K562 (cell line): ENCODE measurements around the gene TMEM234. TPM values are rescaled to one million over a fixed set of nuclear protein-coding genes. Genes with fewer than 3 reads are reported as not detected.

Experiments used
- ATAC-seq: fragments of 200-7000 bp; cut with Tn5 transposase; 3 replicates; pipeline ENCODE4 v1.9.1; 2020; ENCODE audit warnings: moderate library complexity
- BruUV-seq: library from RNA; stranded (reverse); fragments of 400-500 nt; replicated peaks from 2 replicates; lab custom pipeline; 2021; lab: Mats Ljungman, UMichigan
- CTCF ChIA-PET: fragments of 300-600 bp; formaldehyde crosslinking; extraction: SDS; loops from one replicate; lab custom pipeline; 2021; ENCODE audit warnings: low intra/inter-chr PET ratio; lab: Yijun Ruan, JAX
- POLR2A ChIA-PET: fragments of 300-600, 350-650 bp; sonication (Branson Sonifier 250); formaldehyde crosslinking; extraction: SDS; loops from one replicate; lab custom pipeline; 2021; ENCODE audit warnings: antibody characterized with exemption, inconsistent platforms; lab: Yijun Ruan, JAX
- DNase-seq, 4 experiments: peaks; one replicate each; pipeline versions ENCODE4 v3.0.0 to v3.0.0-alpha.2; 2011 to 2018; ENCODE audit warnings: low spot score in 3 of 4, mixed read lengths in 3 of 4; ENCODE audit errors: extremely low read depth in 1 of 4
- FAIRE-seq: peaks from 2 replicates; lab custom pipeline; 2011; peaks lifted over from hg19 to GRCh38; lab: Jason Lieb, UNC
- H2AFZ ChIP-seq: 2 replicates; pipeline ENCODE4 v1.6.0; 2011; ENCODE audit warnings: low read depth, low read length, control low read depth, inconsistent platforms
- H3K27ac ChIP-seq: fragments of 200-600 bp; 3 replicates; pipeline ENCODE4 v1.8.0; 2011; ENCODE audit warnings: low read depth, mild to moderate bottlenecking, control low read depth, inconsistent platforms, low read length, moderate library complexity, mixed read lengths; ENCODE audit errors: extremely low read depth
- H3K27me3 ChIP-seq, 2 experiments: fragments of 300-600 bp in 1 of 2; 2 replicates in 1 of 2; 3 replicates in 1 of 2; pipeline versions ENCODE4 v1.6.0 to v1.8.0; 2011; ENCODE audit warnings: inconsistent platforms in 2 of 2, low read length in 2 of 2, mild to moderate bottlenecking in 1 of 2, mixed read lengths in 1 of 2, moderate library complexity in 1 of 2; ENCODE audit not compliant: control insufficient read depth in 2 of 2, insufficient read depth in 2 of 2
- H3K36me3 ChIP-seq: fragments of 300-600 bp; 3 replicates; pipeline ENCODE4 v1.8.0; 2011; ENCODE audit warnings: mild to moderate bottlenecking, low read length, inconsistent platforms; ENCODE audit not compliant: control insufficient read depth, insufficient read depth
- H3K4me1 ChIP-seq, 2 experiments: fragments of 200-600 bp in 1 of 2; replicated peaks in 1 of 2; 2 replicates in 1 of 2; 3 replicates in 1 of 2; pipeline versions ENCODE4 v1.5.1 to v1.8.0; 2011; ENCODE audit warnings: inconsistent platforms in 2 of 2, low read length in 2 of 2, mild to moderate bottlenecking in 1 of 2, mixed read lengths in 1 of 2, moderate library complexity in 1 of 2; ENCODE audit not compliant: control insufficient read depth in 2 of 2, insufficient read depth in 2 of 2
- H3K4me2 ChIP-seq: 2 replicates; pipeline ENCODE4 v1.6.1; 2011; ENCODE audit warnings: low read length, control low read depth, inconsistent platforms, mixed read lengths; ENCODE audit not compliant: insufficient read depth
- H3K4me3 ChIP-seq: fragments of 200-600 bp; sonication (generic), shearing (Covaris generic); 2 replicates; pipeline ENCODE4 v1.5.1; 2016; ENCODE audit warnings: control low read depth, inconsistent platforms
- H3K79me2 ChIP-seq: fragments of 200-600 bp; 3 replicates; pipeline ENCODE4 v1.8.0; 2011; ENCODE audit warnings: low read length, inconsistent platforms; ENCODE audit not compliant: control insufficient read depth, insufficient read depth
- H3K9ac ChIP-seq, 2 experiments: 2 replicates each; pipeline versions ENCODE4 v1.6.0 to v1.6.1; 2011; ENCODE audit warnings: low read depth in 2 of 2, low read length in 2 of 2, control low read depth in 1 of 2, inconsistent platforms in 1 of 2, mild to moderate bottlenecking in 1 of 2, mixed read lengths in 1 of 2; ENCODE audit not compliant: insufficient read depth in 1 of 2
- H3K9me1 ChIP-seq: one replicate; pipeline ENCODE4 v1.6.0; 2011; ENCODE audit warnings: inconsistent platforms, mild to moderate bottlenecking, low read length, moderate library complexity; ENCODE audit not compliant: control insufficient read depth, insufficient read depth
- H3K9me3 ChIP-seq: replicated peaks from 2 replicates; pipeline ENCODE4 v1.5.1; 2011; ENCODE audit warnings: low read depth, low read length, inconsistent platforms; ENCODE audit not compliant: control insufficient read depth, insufficient read depth
- H4K20me1 ChIP-seq: replicated peaks from 2 replicates; pipeline ENCODE4 v1.6.1; 2011; ENCODE audit warnings: low read length, inconsistent platforms, mixed read lengths; ENCODE audit not compliant: control insufficient read depth, insufficient read depth
- BRCA1 ChIP-seq, 2 experiments: fragments of 450-650 bp in 1 of 2; sonication (generic) in 1 of 2; formaldehyde crosslinking in 1 of 2; IDR thresholded peaks; 2 replicates each; pipeline versions ENCODE4 v1.5.0 to v1.6.1; 2017 to 2020; ENCODE audit warnings: mild to moderate bottlenecking in 1 of 2, missing genetic modification reagents in 1 of 2
- HDAC3 ChIP-seq: fragments of 450-650 bp; IDR thresholded peaks from 2 replicates; pipeline ENCODE4 v1.6.1; 2018; ENCODE audit warnings: borderline replicate concordance, mild to moderate bottlenecking, moderate library complexity; ENCODE audit not compliant: partially characterized antibody
- KDM1A ChIP-seq, 2 experiments: fragments of 450-650 bp; IDR thresholded peaks; 2 replicates each; pipeline ENCODE4 v1.6.1; 2016; ENCODE audit warnings: mild to moderate bottlenecking in 2 of 2
- SP1 ChIP-seq: sonication (generic); formaldehyde crosslinking; IDR thresholded peaks from 2 replicates; pipeline ENCODE4 v1.8.1; 2022; ENCODE audit warnings: mild to moderate bottlenecking, missing genetic modification reagents
- ZNF318 ChIP-seq, 2 experiments: fragments of 450-650 bp; IDR thresholded peaks; 2 replicates each; pipeline ENCODE4 v1.6.1; 2016; ENCODE audit warnings: mild to moderate bottlenecking in 2 of 2, borderline replicate concordance in 1 of 2, low read depth in 1 of 2, moderate library complexity in 1 of 2
- WGBS: fragments of 100-300 bp; shearing (Covaris generic); methylation state at CpG from one replicate; pipeline ENCODE4 v1.1.6; 2016; ENCODE audit warnings: low coverage, mixed read lengths; ENCODE audit not compliant: insufficient coverage; ENCODE audit errors: missing lambda C conversion rate; 5-methylcytosine and 5-hydroxymethylcytosine counted together
- in situ Hi-C: fragments of 300-500 bp; cut with MboI; formaldehyde crosslinking; loops from 4 replicates; pipeline ENCODE4 v1.15.0; 2018; ENCODE audit warnings: inconsistent platforms, mixed read lengths
- intact Hi-C: fragments of 100-400 bp; cut with micrococcal nuclease; formaldehyde crosslinking; loops from 2 replicates; pipeline ENCODE4 v1.14.2; 2022
- polyA plus RNA-seq, 8 experiments: library from polyadenylated mRNA; depleted of rRNA in 4 of 8; stranded (reverse) in 5 of 8; unstranded in 3 of 8; fragments of >200 nt; fragmentation: Nextera tagmentation in 2 of 8; fragmentation: Illumina TruSeq in 1 of 8; extraction: Ambion mirVana in 2 of 8; extraction: Trizol in 1 of 8; gene quantifications; 2 replicates each; pipeline versions ENCODE4 v1.2.1 to v1.2.3, GENCODE V29; 2011 to 2014; ENCODE audit warnings: inconsistent platforms in 1 of 8, missing spikeins in 1 of 8
- total RNA-seq, 7 experiments: library from RNA; depleted of rRNA in 6 of 7; stranded (reverse); fragments of >200 nt in 6 of 7; fragmentation: Illumina TruSeq in 2 of 7; extraction: Trizol in 2 of 7; gene quantifications; 2 replicates each; pipeline versions ENCODE4 v1.2.1 to v1.2.3, GENCODE V29; 2011 to 2021; ENCODE audit warnings: low replicate concordance in 1 of 7

Gene TMEM234
- total and polyA plus RNA-seq, 9 of the 15 experiments (the other 6 are each of a cell fraction or from before 2014, with no cell fraction given), result 5.0 to 12.9 (median 7.6) TPM

- 48% methylated on average over 7 of the region's 7 CpGs for WGBS
Measured at GRCh38 chr1:32266921-32267591, 44.9 kb upstream of the TMEM234 start.

More at GRCh38 chr1:32266921-32267591, 44.9 kb upstream of the TMEM234 start:
- no peak for FAIRE-seq
- H3K9me3 ChIP-seq, result no peaks in the 10 kb centered on the region
- no peak overlapping the region for H3K4me2 ChIP-seq
- H3K9me1 ChIP-seq, result no peaks in the 10 kb centered on the region
- CTCF ChIA-PET, result interaction anchor here (0.6 kb wide), 1 partner anchor 65 kb away, joined by 3 read pairs; no protein-coding TSS in a partner anchor
- TF ChIP-seq KDM1A (IDR thresholded peaks at IDR 0.05), result peak in 1 of 2 experiments; percentile 15; a peak in 1 of 4 replicates
- TF ChIP-seq SP1 (CRISPR knock-in tag), result no peak
- no peak for TF ChIP-seq ZNF318 (IDR thresholded peaks at IDR 0.05; ENCODE audit: borderline replicate concordance in 1 of 2, low read depth in 1 of 2)
- no peak for TF ChIP-seq HDAC3
- no peak for TF ChIP-seq BRCA1 (IDR thresholded peaks at IDR 0.05)
- no peak for TF ChIP-seq BRCA1 (CRISPR knock-in tag; IDR thresholded peaks at IDR 0.05)
- TF ChIP-seq, all 486 proteins: peak for 1
- no peak for DNase-seq
- in situ Hi-C loops (no loop called here), intact Hi-C loops (no loop called here)
- Histone ChIP-seq H4K20me1 (no peaks in the 10 kb centered on the region), H3K79me2 (no peaks in the 10 kb centered on the region), H3K36me3 (no peaks in the 10 kb centered on the region), H3K27ac (peak overlapping the region; percentile 28; the same call in 1 of the 3 replicates), H2AFZ (no peak overlapping the region), H3K4me3 (no peak overlapping the region), H3K9ac (no peak overlapping the region), H3K4me1 (peaks cover 0 to 9% of the 10 kb centered on the region in 2 experiments; a peak in 2 of 5 replicates), H3K27me3 (no peaks in the 10 kb centered on the region)
- POLR2A ChIA-PET, result interaction anchor here (0.6 to 1.2 kb wide), 3 partner anchors 10 to 919 kb away, joined by 3 to 4 read pairs (median 3); partner anchors contain the start of gene HDAC1
- BruUV-seq, result no TSS peak
- ATAC-seq, result no peak
